ENCODE data around the gene MARS1.

DNA sequence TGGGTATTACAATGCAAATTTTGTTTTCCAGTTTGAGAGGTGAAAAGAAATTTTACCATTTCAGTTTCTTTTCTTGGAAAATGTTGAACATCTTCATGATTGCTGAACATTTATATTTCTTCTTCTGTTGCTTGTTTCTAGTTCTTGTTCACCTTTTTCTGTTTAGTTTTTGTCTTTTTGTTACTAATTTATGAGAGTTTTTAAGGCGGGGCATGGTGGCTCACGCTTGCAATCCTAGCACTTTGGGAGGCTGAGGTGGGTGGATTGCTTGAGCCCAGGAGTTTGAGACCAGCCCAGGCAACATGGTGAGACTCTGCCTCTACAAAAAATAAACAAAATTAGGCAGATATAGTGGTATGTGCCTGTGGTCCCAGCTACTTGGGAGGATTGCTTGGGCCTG is 72.6 kb downstream of the MARS1 start:
- TF ChIP-seq, protein P1, sequence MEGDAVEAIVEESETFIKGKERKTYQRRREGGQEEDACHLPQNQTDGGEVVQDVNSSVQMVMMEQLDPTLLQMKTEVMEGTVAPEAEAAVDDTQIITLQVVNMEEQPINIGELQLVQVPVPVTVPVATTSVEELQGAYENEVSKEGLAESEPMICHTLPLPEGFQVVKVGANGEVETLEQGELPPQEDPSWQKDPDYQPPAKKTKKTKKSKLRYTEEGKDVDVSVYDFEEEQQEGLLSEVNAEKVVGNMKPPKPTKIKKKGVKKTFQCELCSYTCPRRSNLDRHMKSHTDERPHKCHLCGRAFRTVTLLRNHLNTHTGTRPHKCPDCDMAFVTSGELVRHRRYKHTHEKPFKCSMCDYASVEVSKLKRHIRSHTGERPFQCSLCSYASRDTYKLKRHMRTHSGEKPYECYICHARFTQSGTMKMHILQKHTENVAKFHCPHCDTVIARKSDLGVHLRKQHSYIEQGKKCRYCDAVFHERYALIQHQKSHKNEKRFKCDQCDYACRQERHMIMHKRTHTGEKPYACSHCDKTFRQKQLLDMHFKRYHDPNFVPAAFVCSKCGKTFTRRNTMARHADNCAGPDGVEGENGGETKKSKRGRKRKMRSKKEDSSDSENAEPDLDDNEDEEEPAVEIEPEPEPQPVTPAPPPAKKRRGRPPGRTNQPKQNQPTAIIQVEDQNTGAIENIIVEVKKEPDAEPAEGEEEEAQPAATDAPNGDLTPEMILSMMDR (IDR thresholded peaks at IDR 0.05; ENCODE audit: poor library complexity), result no peak
- no peak for TF ChIP-seq EZH2phosphoT487 (IDR thresholded peaks at IDR 0.05; ENCODE audit: low read depth, severe bottlenecking, unreplicated experiment)

Measured in hepatocyte (in vitro differentiated cells).